GM12872 (cell line): ENCODE results near the gene CASQ1.

ENCODE experiments used
- TF ChIP-seq, protein P1 (sequence below): IDR thresholded peaks from 3 replicates; pipeline ENCODE4 v1.5.1; 2011; ENCODE audit warnings: low read depth, mild to moderate bottlenecking, low read length, moderate library complexity; ENCODE audit not compliant: insufficient read depth

The CASQ1 gene

DNA sequence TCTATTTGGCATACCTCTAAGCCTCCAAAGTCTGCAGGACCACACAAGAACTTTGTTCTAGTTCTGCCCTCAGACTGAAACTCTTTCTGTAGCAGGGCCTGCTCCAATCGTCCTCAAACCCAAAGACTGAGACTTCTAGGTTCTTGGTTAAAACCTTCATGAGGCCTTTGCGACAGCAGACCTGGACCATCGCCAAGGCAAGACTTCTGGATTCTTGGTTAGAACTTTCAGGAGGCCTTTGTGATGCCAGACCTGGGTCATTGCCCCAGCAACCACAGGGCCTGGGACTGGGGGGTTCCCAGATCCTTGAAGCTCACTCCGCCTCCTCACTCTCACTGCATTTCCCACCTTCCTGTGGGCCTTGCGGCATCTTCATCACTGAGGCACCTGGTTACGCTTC lies 39.1 kb upstream of the CASQ1 start, which contains the start of gene ATP1A4:
Gene ATP1A4, plus strand, starts transcription at position 301 of the 400 bp plus-strand sequence. CDS start 438 bp downstream, outside the sequence.
- TF ChIP-seq, protein P1, sequence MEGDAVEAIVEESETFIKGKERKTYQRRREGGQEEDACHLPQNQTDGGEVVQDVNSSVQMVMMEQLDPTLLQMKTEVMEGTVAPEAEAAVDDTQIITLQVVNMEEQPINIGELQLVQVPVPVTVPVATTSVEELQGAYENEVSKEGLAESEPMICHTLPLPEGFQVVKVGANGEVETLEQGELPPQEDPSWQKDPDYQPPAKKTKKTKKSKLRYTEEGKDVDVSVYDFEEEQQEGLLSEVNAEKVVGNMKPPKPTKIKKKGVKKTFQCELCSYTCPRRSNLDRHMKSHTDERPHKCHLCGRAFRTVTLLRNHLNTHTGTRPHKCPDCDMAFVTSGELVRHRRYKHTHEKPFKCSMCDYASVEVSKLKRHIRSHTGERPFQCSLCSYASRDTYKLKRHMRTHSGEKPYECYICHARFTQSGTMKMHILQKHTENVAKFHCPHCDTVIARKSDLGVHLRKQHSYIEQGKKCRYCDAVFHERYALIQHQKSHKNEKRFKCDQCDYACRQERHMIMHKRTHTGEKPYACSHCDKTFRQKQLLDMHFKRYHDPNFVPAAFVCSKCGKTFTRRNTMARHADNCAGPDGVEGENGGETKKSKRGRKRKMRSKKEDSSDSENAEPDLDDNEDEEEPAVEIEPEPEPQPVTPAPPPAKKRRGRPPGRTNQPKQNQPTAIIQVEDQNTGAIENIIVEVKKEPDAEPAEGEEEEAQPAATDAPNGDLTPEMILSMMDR, result no peak

DNA sequence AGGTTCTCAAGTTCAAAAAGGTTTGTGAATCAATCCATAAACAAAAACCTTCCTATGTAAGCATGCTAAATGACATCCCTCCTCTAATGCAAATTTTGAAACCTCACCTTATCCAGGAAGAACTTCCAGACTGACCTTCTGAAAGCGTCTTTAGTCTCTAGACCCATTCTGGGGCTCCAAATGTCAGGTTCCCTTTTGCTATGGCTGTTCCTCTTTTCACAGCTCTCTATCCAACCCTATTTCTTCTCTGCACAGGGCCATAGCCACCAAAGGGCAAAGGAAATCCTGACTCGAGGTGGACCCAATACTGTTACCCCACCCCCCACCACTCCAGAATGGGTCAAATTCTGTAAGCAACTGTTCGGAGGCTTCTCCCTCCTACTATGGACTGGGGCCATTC lies 35.6 kb upstream of the CASQ1 start:
- TF ChIP-seq, protein P1, result no peak

DNA sequence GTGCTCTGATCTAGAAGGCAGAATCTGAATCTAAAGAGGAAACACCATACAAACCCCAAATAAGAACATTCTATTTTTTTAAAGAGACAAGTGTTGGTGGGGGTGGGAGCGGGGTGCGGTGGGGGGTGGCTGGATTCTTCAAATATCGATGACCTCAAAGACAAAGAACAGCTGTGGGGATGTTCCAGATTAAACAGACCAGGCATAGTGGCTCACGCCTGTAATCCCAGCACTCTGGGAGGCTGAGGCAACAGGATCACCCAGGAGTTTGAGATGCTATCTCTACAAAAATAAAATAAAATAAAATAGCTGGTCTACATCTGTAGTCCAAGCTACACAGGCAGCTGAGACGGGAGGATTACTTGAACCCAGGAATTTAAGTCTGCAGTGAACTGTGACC lies 34.0 kb upstream of the CASQ1 start:
- TF ChIP-seq, protein P1, result no peak

DNA sequence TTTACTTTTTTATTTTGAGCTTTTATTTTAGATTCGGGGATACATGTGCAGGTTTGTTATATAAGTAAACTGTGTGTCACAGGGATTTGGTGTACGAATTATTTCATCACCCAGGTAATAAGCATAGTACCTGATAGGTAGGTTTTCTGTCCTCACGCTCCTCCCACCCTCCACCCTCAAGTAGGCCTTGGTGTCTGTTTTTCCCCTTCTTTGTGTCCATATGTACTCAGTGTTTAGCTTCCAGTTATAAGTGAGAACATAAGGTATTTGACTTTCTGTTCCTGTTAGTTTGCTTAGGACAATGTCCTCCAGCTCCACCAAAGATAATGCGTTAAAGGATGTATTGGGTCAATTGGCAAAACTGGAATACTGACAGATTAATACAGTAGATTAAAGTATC lies 33.2 kb upstream of the CASQ1 start:
- TF ChIP-seq, protein P1, result no peak

DNA sequence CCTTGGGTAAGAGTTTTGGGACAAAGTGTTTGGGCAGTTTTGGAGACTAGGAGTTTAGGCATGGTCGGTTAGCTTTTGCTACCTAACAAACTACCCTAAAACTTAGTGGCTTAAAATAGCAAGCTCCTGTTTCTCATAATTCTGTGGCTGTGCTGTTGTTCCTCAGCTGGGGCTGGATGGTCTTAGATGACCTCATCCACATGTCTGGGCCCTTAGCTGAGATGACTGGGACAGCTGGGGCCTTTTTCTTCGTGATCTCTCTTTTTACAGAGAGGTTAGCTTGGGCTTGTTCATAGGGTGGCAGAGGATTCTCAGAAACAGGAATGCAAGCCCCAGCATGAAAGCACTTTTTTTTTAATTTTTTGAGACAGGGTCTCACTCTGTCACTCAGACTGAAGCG lies 32.3 kb upstream of the CASQ1 start:
- TF ChIP-seq, protein P1, result no peak

DNA sequence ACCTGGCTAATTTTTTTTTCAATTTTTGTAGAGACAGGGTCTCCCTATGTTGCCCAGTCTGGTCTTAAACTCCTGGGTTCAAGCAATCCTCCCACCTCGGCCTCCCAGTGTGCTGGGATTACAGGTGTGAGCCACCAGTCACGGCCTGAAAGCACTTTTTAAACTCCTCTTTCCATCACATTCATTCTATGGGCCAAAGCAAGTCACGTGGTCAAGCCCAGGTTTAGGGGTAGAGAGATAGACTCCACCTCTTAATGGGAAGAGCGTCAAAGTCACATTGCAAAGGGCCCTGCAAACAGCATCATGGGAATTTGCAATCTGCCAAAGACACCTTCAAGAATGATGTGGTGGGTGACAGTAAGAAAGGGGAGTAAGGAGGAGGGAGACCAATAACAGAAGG lies 31.8 kb upstream of the CASQ1 start:
- TF ChIP-seq, protein P1, result no peak

DNA sequence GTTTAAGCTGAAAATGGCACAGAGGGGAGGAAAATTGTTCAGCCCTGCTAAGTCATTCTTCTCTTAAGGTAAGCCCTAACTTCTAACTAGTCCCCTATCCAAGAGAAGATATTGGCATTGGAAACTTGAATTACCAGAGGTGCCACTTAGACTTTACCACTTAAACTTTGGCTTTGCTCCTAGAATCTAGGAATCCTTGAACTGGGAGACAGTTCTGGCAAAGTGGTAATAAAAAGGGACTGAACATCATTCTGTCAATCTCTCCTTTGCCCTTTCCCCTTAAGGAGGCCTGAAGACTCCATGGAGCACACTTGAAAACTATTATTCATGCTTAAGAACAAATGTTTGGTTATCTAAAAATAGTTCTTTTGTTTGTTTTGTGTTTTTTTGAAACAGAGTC lies 30.5 kb upstream of the CASQ1 start:
- TF ChIP-seq, protein P1, result no peak
